HL-60 (cell line): ENCODE data around the gene TAS2R19.

Experiments used
- CTCF ChIP-seq: IDR thresholded peaks from one replicate; pipeline ENCODE4 v1.5.1; 2011; ENCODE audit warnings: low read length, control low read depth, inconsistent platforms; ENCODE audit not compliant: insufficient read depth
- GABPA ChIP-seq: IDR thresholded peaks from 2 replicates; pipeline ENCODE4 v1.6.1; 2012; ENCODE audit warnings: low read depth
- POLR2AphosphoS5 ChIP-seq: IDR thresholded peaks from 2 replicates; pipeline ENCODE4 v1.6.1; 2012; ENCODE audit warnings: low read depth
- REST ChIP-seq: IDR thresholded peaks from 2 replicates; pipeline ENCODE4 v1.6.1; 2012; ENCODE audit warnings: low read depth; ENCODE audit not compliant: insufficient replicate concordance

- TF ChIP-seq GABPA, result no peak
- no peak for TF ChIP-seq CTCF
- no peak for TF ChIP-seq POLR2AphosphoS5
- no peak for TF ChIP-seq REST
Observed at GRCh38 chr12:11040162-11040561, 17.7 kb upstream of the TAS2R19 start.
